ENCODE results near the gene SOX6. TPM values are rescaled to one million over a fixed set of nuclear protein-coding genes. Genes with fewer than 3 reads are reported as not detected.
"Not testable (repeated sequence)": the region's sequence is repeated elsewhere in the genome, so short reads cannot be mapped to it uniquely, and the experiment has no call there.

SOX6 gene
- total RNA-seq, result under 0.01 TPM in 2 replicates

GRCh38 chr11:16356057-16356760 lies at the start of gene SOX6:
SOX6 (minus strand) TSS chr11:16356546; CDS start chr11:16341248, 15,298 bp downstream.
- DNase-seq (ENCODE audit: low read depth in 2 of 2), result peak in 1 of 2 donors; percentile 1

DNA sequence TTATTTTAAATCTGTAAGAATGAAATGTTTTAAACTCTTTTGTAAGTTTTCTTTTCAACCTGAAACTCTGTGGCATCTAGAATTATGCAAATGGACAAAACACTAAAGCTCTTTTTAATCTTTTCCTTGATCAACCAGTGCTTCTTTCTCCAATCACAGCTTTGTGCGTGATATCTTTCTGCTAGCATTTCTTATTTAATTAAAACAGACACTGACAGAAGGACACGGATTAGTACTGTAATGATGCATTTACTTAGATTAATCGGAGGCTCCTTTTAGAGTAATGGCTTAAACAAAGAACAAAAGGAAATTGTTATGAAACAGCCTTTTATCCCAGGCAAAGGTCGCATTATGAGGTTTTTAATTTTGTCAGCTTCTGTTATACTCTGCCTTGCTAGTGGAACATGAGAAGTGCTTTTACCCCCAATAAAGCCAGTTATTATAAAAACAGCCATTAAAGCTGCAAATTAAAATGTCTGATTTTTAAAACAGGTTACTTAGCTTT lies 48.5 kb upstream of the SOX6 start:
- DNase-seq (ENCODE audit: low read depth in 2 of 2), result no peak

- no peak for DNase-seq (ENCODE audit: low read depth in 2 of 2)
Observed at GRCh38 chr11:16403851-16404250, 47.5 kb upstream of the SOX6 start.

GRCh38 chr11:16403448-16403803 lies 47.1 kb upstream of the SOX6 start:
- DNase-seq (ENCODE audit: low read depth in 2 of 2), result no peak

- DNase-seq (ENCODE audit: low read depth in 2 of 2), result no peak
Observed at GRCh38 chr11:16402654-16403447, 46.5 kb upstream of the SOX6 start.

GRCh38 chr11:16397390-16397789 lies 41.0 kb upstream of the SOX6 start:
- DNase-seq (ENCODE audit: low read depth in 2 of 2), result no peak

- DNase-seq (ENCODE audit: low read depth in 2 of 2), result no peak
Observed at GRCh38 chr11:16395601-16396000, 39.3 kb upstream of the SOX6 start.

DNA sequence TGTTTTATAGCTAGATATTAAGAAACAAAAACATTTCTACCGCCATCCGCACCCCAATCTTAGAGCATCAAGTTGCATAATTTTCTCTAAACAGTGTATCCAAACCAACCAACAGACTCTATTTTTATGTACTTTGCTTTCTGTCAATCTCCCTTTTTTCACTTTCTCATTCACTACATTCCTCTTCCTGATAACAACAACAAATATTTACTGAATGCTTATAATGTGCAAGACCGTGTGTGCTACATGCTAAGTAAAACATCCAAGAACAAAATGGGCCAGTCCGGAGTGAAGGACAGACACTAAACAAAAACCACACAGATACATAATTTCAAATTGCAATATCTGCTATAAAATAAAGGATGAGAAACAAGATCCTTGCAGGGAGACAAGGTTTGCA lies 38.6 kb upstream of the SOX6 start:
- DNase-seq (ENCODE audit: low read depth in 2 of 2), result no peak

- no peak for DNase-seq (ENCODE audit: low read depth in 2 of 2)
Observed at GRCh38 chr11:16393340-16393739, 37.0 kb upstream of the SOX6 start.

DNA sequence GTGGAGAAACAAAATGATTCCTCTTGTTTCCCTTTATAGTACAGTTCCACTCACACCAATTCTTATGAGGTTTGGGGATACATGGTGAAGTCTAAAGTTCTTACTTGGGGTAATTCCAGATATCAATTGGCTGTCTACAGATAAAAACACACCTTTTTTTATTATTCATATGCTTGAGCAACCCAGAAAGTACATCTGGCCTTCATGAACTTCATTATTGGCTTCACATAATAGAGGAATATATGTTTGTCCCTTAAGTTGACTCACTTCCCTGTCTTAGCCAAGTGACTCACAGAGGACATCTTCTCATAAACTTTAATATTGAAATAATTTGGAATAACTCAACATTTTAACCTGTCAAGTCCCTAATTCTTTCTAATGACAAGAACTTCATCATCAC lies 36.3 kb upstream of the SOX6 start:
- DNase-seq (ENCODE audit: low read depth in 2 of 2), result no peak

DNA sequence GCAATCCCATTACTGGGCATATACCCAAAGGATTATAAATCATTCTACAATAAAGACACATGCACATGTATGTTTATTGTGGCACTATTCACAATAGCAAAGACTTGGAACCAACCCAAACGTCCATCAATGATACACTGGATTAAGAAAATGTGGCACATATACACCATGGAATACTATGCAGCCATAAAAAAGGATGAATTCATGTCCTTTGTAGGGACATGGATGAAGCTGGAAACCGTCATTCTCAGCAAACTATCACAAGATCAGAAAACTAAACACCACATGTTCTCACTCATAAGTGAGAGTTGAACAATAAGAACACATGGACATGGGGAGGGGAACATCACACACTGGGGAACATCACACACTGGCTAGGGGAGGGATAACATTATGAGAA lies 34.5 kb upstream of the SOX6 start:
- not testable (repeated sequence) for DNase-seq (ENCODE audit: low read depth in 2 of 2)

GRCh38 chr11:16385099-16385498 lies 28.8 kb upstream of the SOX6 start:
- no peak for DNase-seq (ENCODE audit: low read depth in 2 of 2)

- no peak for DNase-seq (ENCODE audit: low read depth in 2 of 2)
Observed at GRCh38 chr11:16382638-16383380, 26.5 kb upstream of the SOX6 start.

GRCh38 chr11:16382186-16382585 lies 25.8 kb upstream of the SOX6 start:
- DNase-seq (ENCODE audit: low read depth in 2 of 2), result no peak

- no peak for DNase-seq (ENCODE audit: low read depth in 2 of 2)
Observed at GRCh38 chr11:16380941-16381568, 24.7 kb upstream of the SOX6 start.

- no peak for DNase-seq (ENCODE audit: low read depth in 2 of 2)
Observed at GRCh38 chr11:16378906-16379305, 22.6 kb upstream of the SOX6 start.

- no peak for DNase-seq (ENCODE audit: low read depth in 2 of 2)
Observed at GRCh38 chr11:16377746-16378145, 21.4 kb upstream of the SOX6 start.

- DNase-seq (ENCODE audit: low read depth in 2 of 2), result not testable (repeated sequence)
Observed at GRCh38 chr11:16375664-16376063, 19.3 kb upstream of the SOX6 start.

GRCh38 chr11:16373768-16374167 lies 17.4 kb upstream of the SOX6 start:
- DNase-seq (ENCODE audit: low read depth in 2 of 2), result no peak

- DNase-seq (ENCODE audit: low read depth in 2 of 2), result no peak
Observed at GRCh38 chr11:16372355-16372754, 16.0 kb upstream of the SOX6 start.

DNA sequence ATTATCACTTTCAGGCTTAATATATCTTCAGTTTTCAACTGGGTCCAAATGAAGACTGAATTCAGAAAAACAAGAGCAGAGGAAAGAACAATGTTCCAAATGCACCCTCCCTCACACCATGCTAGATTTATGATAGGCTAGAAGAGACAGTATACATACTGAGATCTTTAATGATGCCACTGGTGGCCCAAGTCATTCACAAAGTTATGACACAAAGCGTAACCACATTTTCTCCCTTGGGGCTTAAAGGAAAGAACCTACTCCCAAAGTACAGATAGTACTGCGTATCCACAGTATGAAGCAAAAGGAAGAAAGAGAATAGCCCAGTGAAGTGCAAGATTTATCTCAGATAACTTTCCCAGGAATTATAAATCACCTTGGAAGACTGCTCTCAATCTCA lies 10.9 kb upstream of the SOX6 start:
- no peak for DNase-seq (ENCODE audit: low read depth in 2 of 2)

Data from lung microvascular endothelial cell (primary cell).